Brain microvascular endothelial cell (primary cell): ENCODE data around the gene MTHFS.

Experiments
- DNase-seq: peaks from one replicate; pipeline ENCODE4 v3.0.0-alpha.2; 2020
- H3K27ac ChIP-seq: fragments of 250-450 bp; sonication (Bioruptor Pico); 2 replicates; pipeline ENCODE4 v1.5.1; 2020; ENCODE audit warnings: mild to moderate bottlenecking, moderate library complexity
- H3K27me3 ChIP-seq: fragments of 250-450 bp; sonication (Bioruptor Pico); replicated peaks from 2 replicates; pipeline ENCODE4 v1.5.1; 2020; ENCODE audit warnings: mild to moderate bottlenecking
- H3K36me3 ChIP-seq: fragments of 250-450 bp; sonication (Bioruptor Pico); replicated peaks from 2 replicates; pipeline ENCODE4 v1.5.1; 2020; ENCODE audit warnings: mild to moderate bottlenecking
- H3K4me3 ChIP-seq: 2 replicates; pipeline ENCODE4 v1.5.1; 2011; ENCODE audit warnings: low read depth, mild to moderate bottlenecking, control low read depth, low read length, moderate library complexity
- CTCF ChIP-seq: IDR thresholded peaks from 2 replicates; pipeline ENCODE4 v1.5.1; 2011; ENCODE audit warnings: low read depth, mild to moderate bottlenecking, moderate library complexity, low read length, control low read depth, inconsistent platforms; ENCODE audit errors: missing control alignments
- in situ Hi-C: cut with HindIII; loops from 2 replicates; pipeline ENCODE4 v1.10.0; 2017; ENCODE audit warnings: low sequenced_read_pairs, low pct_ligation_motif_present

The MTHFS gene

GRCh38 chr15:79863886-79864285 is 32.9 kb downstream of the MTHFS start:
- TF ChIP-seq CTCF = no peak
- Histone ChIP-seq H3K4me3 (no peak overlapping the region), H3K27me3 (no peaks in the 10 kb centered on the region), H3K27ac (no peak overlapping the region), H3K36me3 (no peaks in the 10 kb centered on the region)
- in situ Hi-C loops = no loop called here
- DNase-seq = no peak

- Histone ChIP-seq H3K36me3 (no peaks in the 10 kb centered on the region), H3K27me3 (no peaks in the 10 kb centered on the region), H3K4me3 (no peak overlapping the region), H3K27ac (no peak overlapping the region)
- TF ChIP-seq CTCF = no peak
- DNase-seq = no peak
- in situ Hi-C loops = no loop called here
These were observed 34.6 kb downstream of the MTHFS start for GRCh38 chr15:79862191-79862590.

GRCh38 chr15:79860661-79861060 is 36.2 kb downstream of the MTHFS start:
- H3K27ac ChIP-seq = no peak overlapping the region
- no peaks in the 10 kb centered on the region for H3K36me3 ChIP-seq
- no peak for DNase-seq
- TF ChIP-seq CTCF = no peak
- no peaks in the 10 kb centered on the region for H3K27me3 ChIP-seq
- in situ Hi-C loops = no loop called here
- no peak overlapping the region for H3K4me3 ChIP-seq

- H3K27me3 ChIP-seq = no peaks in the 10 kb centered on the region
- no peaks in the 10 kb centered on the region for H3K36me3 ChIP-seq
- no peak overlapping the region for H3K27ac ChIP-seq
- TF ChIP-seq CTCF = no peak
- H3K4me3 ChIP-seq = no peak overlapping the region
- no peak for DNase-seq
- in situ Hi-C loops = no loop called here
These were observed 38.3 kb downstream of the MTHFS start for GRCh38 chr15:79858469-79858868.

- Histone ChIP-seq H3K27ac (no peak overlapping the region), H3K27me3 (no peaks in the 10 kb centered on the region), H3K36me3 (no peaks in the 10 kb centered on the region), H3K4me3 (no peak overlapping the region)
- DNase-seq = peak; percentile 84
- peak; percentile 98 for TF ChIP-seq CTCF
- in situ Hi-C loops = no loop called here
These were observed 43.1 kb downstream of the MTHFS start for GRCh38 chr15:79853492-79854328.

- in situ Hi-C loops = no loop called here
- TF ChIP-seq CTCF = peak; percentile 92
These were observed 47.0 kb downstream of the MTHFS start for GRCh38 chr15:79849789-79850188.

More at GRCh38 chr15:79849789-79850188, 47.0 kb downstream of the MTHFS start:
- Histone ChIP-seq H3K4me3 (no peak overlapping the region), H3K36me3 (no peaks in the 10 kb centered on the region), H3K27ac (no peak overlapping the region), H3K27me3 (no peaks in the 10 kb centered on the region)
- peak; percentile 64 for DNase-seq
